ENCODE results near the gene EPB41L5. TPM values are rescaled to one million over a fixed set of nuclear protein-coding genes. Genes with fewer than 3 reads are reported as not detected.

The EPB41L5 gene
- total RNA-seq, 1 experiment from 2014 or later: 83.0 TPM

DNA sequence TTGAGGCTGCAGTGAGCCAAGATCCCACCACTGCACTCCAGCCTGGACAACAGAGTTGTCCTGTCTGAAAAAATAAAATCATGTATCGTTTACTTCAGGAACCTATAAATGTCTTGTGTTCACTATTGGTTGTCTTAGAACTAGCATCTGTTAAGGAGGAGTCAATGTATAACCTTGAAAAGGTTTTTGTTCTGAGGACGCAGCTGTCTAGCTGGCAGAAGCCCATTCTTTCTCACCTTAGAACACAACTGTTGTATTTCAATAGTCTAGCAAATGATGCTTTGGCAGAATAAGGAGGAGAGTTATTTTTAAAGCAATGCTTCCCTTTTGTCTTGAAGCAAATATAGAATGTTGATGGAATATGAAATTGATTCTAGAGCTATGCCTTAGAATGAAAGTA is 21.1 kb downstream of the EPB41L5 start:
- no peak overlapping the region for H3K4me3 ChIP-seq (ENCODE audit: low read depth, low read length)
- Mint-ChIP-seq H3K4me3 (ENCODE audit: unreplicated experiment) (no peak overlapping the region), H3K4me1 (ENCODE audit: low read depth, unreplicated experiment) (peaks cover 26% of the 10 kb centered on the region), H3K9me3 (ENCODE audit: unreplicated experiment) (peaks cover 6% of the 10 kb centered on the region), H3K36me3 (ENCODE audit: insufficient read depth, unreplicated experiment) (peaks cover 19% of the 10 kb centered on the region), H3K27ac (ENCODE audit: unreplicated experiment) (no peak overlapping the region), H3K27me3 (ENCODE audit: insufficient read depth, unreplicated experiment) (no peaks in the 10 kb centered on the region)
- POLR2A ChIA-PET: no interaction called here
- no peaks in the 10 kb centered on the region for H3K27me3 ChIP-seq (replicated peaks; ENCODE audit: control insufficient read depth, insufficient read depth, low read length)
- BruUV-seq (replicated peaks): no TSS peak
- TF ChIP-seq, protein P1, sequence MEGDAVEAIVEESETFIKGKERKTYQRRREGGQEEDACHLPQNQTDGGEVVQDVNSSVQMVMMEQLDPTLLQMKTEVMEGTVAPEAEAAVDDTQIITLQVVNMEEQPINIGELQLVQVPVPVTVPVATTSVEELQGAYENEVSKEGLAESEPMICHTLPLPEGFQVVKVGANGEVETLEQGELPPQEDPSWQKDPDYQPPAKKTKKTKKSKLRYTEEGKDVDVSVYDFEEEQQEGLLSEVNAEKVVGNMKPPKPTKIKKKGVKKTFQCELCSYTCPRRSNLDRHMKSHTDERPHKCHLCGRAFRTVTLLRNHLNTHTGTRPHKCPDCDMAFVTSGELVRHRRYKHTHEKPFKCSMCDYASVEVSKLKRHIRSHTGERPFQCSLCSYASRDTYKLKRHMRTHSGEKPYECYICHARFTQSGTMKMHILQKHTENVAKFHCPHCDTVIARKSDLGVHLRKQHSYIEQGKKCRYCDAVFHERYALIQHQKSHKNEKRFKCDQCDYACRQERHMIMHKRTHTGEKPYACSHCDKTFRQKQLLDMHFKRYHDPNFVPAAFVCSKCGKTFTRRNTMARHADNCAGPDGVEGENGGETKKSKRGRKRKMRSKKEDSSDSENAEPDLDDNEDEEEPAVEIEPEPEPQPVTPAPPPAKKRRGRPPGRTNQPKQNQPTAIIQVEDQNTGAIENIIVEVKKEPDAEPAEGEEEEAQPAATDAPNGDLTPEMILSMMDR (IDR thresholded peaks at IDR 0.05; ENCODE audit: insufficient read depth in 1 of 2, low read depth in 1 of 2, low read length in 1 of 2, severe bottlenecking in 1 of 2, unreplicated experiment in 1 of 2): no peak
- peaks cover 1% of the 10 kb centered on the region; the same call in 1 of the 2 replicates for H3K36me3 ChIP-seq (ENCODE audit: control insufficient read depth, insufficient read depth, low read length)
- H3K4me1 ChIP-seq: peaks cover 18% of the 10 kb centered on the region
- no peaks in the 10 kb centered on the region for H3K9me3 ChIP-seq
- no peak for DNase-seq
- CTCF ChIA-PET: no interaction called here
- intact Hi-C loops (cut with micrococcal nuclease; ENCODE audit: unreplicated experiment): no loop called here

DNA sequence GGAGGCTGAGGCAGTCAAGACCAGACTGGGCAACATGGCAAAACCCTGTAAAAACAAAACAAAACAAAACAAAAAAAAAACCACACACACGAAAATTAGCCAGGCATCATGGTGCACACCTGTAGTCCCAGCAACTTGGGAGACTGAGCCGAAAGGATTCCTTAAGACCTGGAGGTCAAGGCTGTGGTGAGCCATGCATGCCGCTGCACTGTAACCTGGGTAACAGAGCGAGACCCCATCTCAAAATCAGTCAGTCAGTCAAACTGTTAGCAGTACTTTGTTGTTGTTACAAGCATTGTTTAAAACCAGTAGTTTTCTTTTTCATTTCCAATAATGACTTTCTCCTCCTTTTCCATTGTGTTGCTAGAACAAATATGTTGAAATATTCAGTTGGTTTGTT is 21.7 kb downstream of the EPB41L5 start:
- Histone ChIP-seq H3K4me1 (peaks cover 18% of the 10 kb centered on the region), H3K36me3 (ENCODE audit: control insufficient read depth, insufficient read depth, low read length) (peaks cover 1% of the 10 kb centered on the region; the same call in 1 of the 2 replicates), H3K4me3 (ENCODE audit: low read depth, low read length) (no peak overlapping the region), H3K27me3 (replicated peaks; ENCODE audit: control insufficient read depth, insufficient read depth, low read length) (no peaks in the 10 kb centered on the region), H3K9me3 (no peaks in the 10 kb centered on the region)
- TF ChIP-seq, protein P1 (IDR thresholded peaks at IDR 0.05; ENCODE audit: insufficient read depth in 1 of 2, low read depth in 1 of 2, low read length in 1 of 2, severe bottlenecking in 1 of 2, unreplicated experiment in 1 of 2): no peak
- Mint-ChIP-seq H3K4me1 (ENCODE audit: low read depth, unreplicated experiment) (peaks cover 26% of the 10 kb centered on the region), H3K9me3 (ENCODE audit: unreplicated experiment) (peaks cover 10% of the 10 kb centered on the region), H3K36me3 (ENCODE audit: insufficient read depth, unreplicated experiment) (peaks cover 21% of the 10 kb centered on the region), H3K27ac (ENCODE audit: unreplicated experiment) (no peak overlapping the region), H3K27me3 (ENCODE audit: insufficient read depth, unreplicated experiment) (no peaks in the 10 kb centered on the region), H3K4me3 (ENCODE audit: unreplicated experiment) (no peak overlapping the region)
- POLR2A ChIA-PET: no interaction called here
- intact Hi-C loops (cut with micrococcal nuclease; ENCODE audit: unreplicated experiment): no loop called here
- CTCF ChIA-PET: no interaction called here
- DNase-seq: no peak
- BruUV-seq (replicated peaks): no TSS peak

DNA sequence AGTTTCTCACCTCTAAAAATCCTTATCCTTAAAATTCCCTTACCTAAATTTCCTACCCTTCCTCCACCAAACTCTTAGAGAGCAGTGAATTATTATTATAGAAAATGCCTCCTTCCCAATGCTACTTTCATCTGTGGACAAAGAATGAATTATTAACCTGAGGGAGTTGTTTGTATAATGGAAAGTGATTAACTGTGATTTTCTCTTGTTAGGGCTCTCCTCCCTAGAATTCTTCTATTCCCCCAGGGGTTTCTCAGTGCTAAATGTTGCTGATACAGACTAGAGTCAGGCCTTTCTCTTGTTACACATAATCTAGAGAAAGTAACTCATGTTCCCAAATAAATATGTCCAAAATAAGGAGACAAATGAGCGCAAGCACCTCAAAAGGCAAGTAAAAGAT is 23.3 kb downstream of the EPB41L5 start:
- Histone ChIP-seq H3K9me3 (0 out of 2 replicates have a peak, but pooled peaks cover 3% of the 10 kb centered on the region), H3K4me3 (ENCODE audit: low read depth, low read length) (no peak overlapping the region), H3K36me3 (ENCODE audit: control insufficient read depth, insufficient read depth, low read length) (peaks cover 1% of the 10 kb centered on the region; the same call in 1 of the 2 replicates), H3K27me3 (replicated peaks; ENCODE audit: control insufficient read depth, insufficient read depth, low read length) (no peaks in the 10 kb centered on the region), H3K4me1 (peaks cover 12% of the 10 kb centered on the region)
- H3K4me3 Mint-ChIP-seq (ENCODE audit: unreplicated experiment): no peak overlapping the region
- BruUV-seq (replicated peaks): no TSS peak
- TF ChIP-seq, protein P1 (IDR thresholded peaks at IDR 0.05; ENCODE audit: insufficient read depth in 1 of 2, low read depth in 1 of 2, low read length in 1 of 2, severe bottlenecking in 1 of 2, unreplicated experiment in 1 of 2): no peak
- H3K9me3 Mint-ChIP-seq (ENCODE audit: unreplicated experiment): peaks cover 10% of the 10 kb centered on the region
- no peaks in the 10 kb centered on the region for H3K27me3 Mint-ChIP-seq (ENCODE audit: insufficient read depth, unreplicated experiment)
- no peak for DNase-seq
- peaks cover 10% of the 10 kb centered on the region for H3K36me3 Mint-ChIP-seq (ENCODE audit: insufficient read depth, unreplicated experiment)
- H3K27ac Mint-ChIP-seq (ENCODE audit: unreplicated experiment): no peak overlapping the region
- CTCF ChIA-PET: no interaction called here
- H3K4me1 Mint-ChIP-seq (ENCODE audit: low read depth, unreplicated experiment): peaks cover 18% of the 10 kb centered on the region
- intact Hi-C loops (cut with micrococcal nuclease; ENCODE audit: unreplicated experiment): no loop called here
- POLR2A ChIA-PET: no interaction called here
